Measurements from ENCODE around the gene KARS1. TPM values are rescaled to one million over a fixed set of nuclear protein-coding genes. Genes with fewer than 3 reads are reported as not detected.

The KARS1 gene
- polyA plus RNA-seq, 1 donor from 2014 or later, result 151 TPM

- no peaks in the 10 kb centered on the region for H3K27me3 ChIP-seq (ENCODE audit: insufficient read depth, low read depth, low read length)
- no peak overlapping the region for H3K4me2 ChIP-seq (ENCODE audit: low read length)
- no peaks in the 10 kb centered on the region for H3K79me2 ChIP-seq (replicated peaks; ENCODE audit: insufficient read depth, low read length)
- H3F3A ChIP-seq (ENCODE audit: insufficient read depth, low read length, poor library complexity, severe bottlenecking), result no peaks in the 10 kb centered on the region
- no peak overlapping the region for H2AFZ ChIP-seq (ENCODE audit: low read depth, low read length)
- TF ChIP-seq CTCF (IDR thresholded peaks at IDR 0.05; ENCODE audit: poor library complexity, severe bottlenecking), result no peak
- no peak overlapping the region for H3K9ac ChIP-seq (ENCODE audit: low read length)
- no peaks in the 10 kb centered on the region for H3K9me3 ChIP-seq (ENCODE audit: low read length)
- H4K20me1 ChIP-seq (ENCODE audit: insufficient read depth), result no peaks in the 10 kb centered on the region
- no peaks in the 10 kb centered on the region for H3K9me2 ChIP-seq (ENCODE audit: insufficient read depth, low read length)
- no peak overlapping the region for H3K27ac ChIP-seq (ENCODE audit: low read length)
- H3K36me3 ChIP-seq (ENCODE audit: insufficient read depth, low read length), result peaks cover 3% of the 10 kb centered on the region
- no peak overlapping the region for H3K4me3 ChIP-seq (ENCODE audit: low read length)
These were observed 68.1 kb downstream of the KARS1 start for GRCh38 chr16:75579281-75579834.

GRCh38 chr16:75578725-75579124 is 68.7 kb downstream of the KARS1 start:
- H3K27ac ChIP-seq (ENCODE audit: low read length), result no peak overlapping the region

More at GRCh38 chr16:75578725-75579124, 68.7 kb downstream of the KARS1 start:
- Histone ChIP-seq H3K9me2 (ENCODE audit: insufficient read depth, low read length) (no peaks in the 10 kb centered on the region), H4K20me1 (ENCODE audit: insufficient read depth) (no peaks in the 10 kb centered on the region), H3K79me2 (replicated peaks; ENCODE audit: insufficient read depth, low read length) (no peaks in the 10 kb centered on the region), H3K9me3 (ENCODE audit: low read length) (no peaks in the 10 kb centered on the region), H3K9ac (ENCODE audit: low read length) (no peak overlapping the region), H3K4me3 (ENCODE audit: low read length) (no peak overlapping the region), H3K36me3 (ENCODE audit: insufficient read depth, low read length) (peaks cover 8% of the 10 kb centered on the region), H2AFZ (ENCODE audit: low read depth, low read length) (no peak overlapping the region), H3K4me2 (ENCODE audit: low read length) (no peak overlapping the region), H3F3A (ENCODE audit: insufficient read depth, low read length, poor library complexity, severe bottlenecking) (no peaks in the 10 kb centered on the region), H3K27me3 (ENCODE audit: insufficient read depth, low read depth, low read length) (no peaks in the 10 kb centered on the region)
- no peak for TF ChIP-seq MXI1 (conservative IDR thresholded peaks at IDR 0.05; ENCODE audit: poor library complexity, severe bottlenecking)
- no peak for TF ChIP-seq EP300 (conservative IDR thresholded peaks at IDR 0.05; ENCODE audit: poor library complexity, severe bottlenecking)
- TF ChIP-seq EZH2 (IDR thresholded peaks at IDR 0.05; ENCODE audit: borderline replicate concordance, insufficient read depth, low read length, poor library complexity, severe bottlenecking), result no peak
- TF ChIP-seq REST (IDR thresholded peaks at IDR 0.05; ENCODE audit: borderline replicate concordance), result no peak
- TF ChIP-seq TAF1 (IDR thresholded peaks at IDR 0.05; ENCODE audit: low read depth), result no peak
- no peak for TF ChIP-seq RAD21 (conservative IDR thresholded peaks at IDR 0.05)
- TF ChIP-seq CTCF (IDR thresholded peaks at IDR 0.05; ENCODE audit: poor library complexity, severe bottlenecking), result no peak
- TF ChIP-seq SMC3 (conservative IDR thresholded peaks at IDR 0.05; ENCODE audit: poor library complexity), result no peak
- no peak for TF ChIP-seq POLR2AphosphoS5 (IDR thresholded peaks at IDR 0.05)
